ENCODE measurements around the gene SOX5. TPM values are rescaled to one million over a fixed set of nuclear protein-coding genes. Genes with fewer than 3 reads are reported as not detected.

Gene SOX5
- total RNA-seq, 1 experiment from 2014 or later, result 0.52 TPM

- TF ChIP-seq ZBTB33 (IDR thresholded peaks at IDR 0.05; ENCODE audit: extremely low read depth, insufficient replicate concordance, low read length) (no peak), MAX (IDR thresholded peaks at IDR 0.05) (no peak)
Measured at GRCh38 chr12:23576372-23576771, 373.1 kb downstream of the SOX5 start (continued).

GRCh38 chr12:23569356-23569755 lies 380.1 kb downstream of the SOX5 start:
- Histone ChIP-seq H3K4me1 (ENCODE audit: control insufficient read depth in 1 of 2, insufficient read depth in 2 of 2, low read length in 2 of 2) (no peaks in the 10 kb centered on the region), H3K9me2 (ENCODE audit: insufficient read depth) (no peaks in the 10 kb centered on the region), H3K27ac (ENCODE audit: low read depth, low read length) (no peak overlapping the region), H3K9me3 (ENCODE audit: control insufficient read depth in 1 of 2, insufficient read depth in 1 of 2, low read depth in 1 of 2, low read length in 2 of 2) (peaks cover 10 to 22% of the 10 kb centered on the region in 2 experiments; a peak in 2 of 4 replicates), H4K20me1 (ENCODE audit: insufficient read depth) (no peaks in the 10 kb centered on the region), H3K79me2 (ENCODE audit: insufficient read depth, low read length) (no peaks in the 10 kb centered on the region), H3K36me3 (ENCODE audit: control insufficient read depth in 1 of 2, insufficient read depth in 2 of 2, low read length in 2 of 2) (no peaks in the 10 kb centered on the region), H3K27me3 (ENCODE audit: insufficient read depth, low read length) (no peaks in the 10 kb centered on the region), H2AFZ (ENCODE audit: low read depth, low read length, poor library complexity, severe bottlenecking) (no peak overlapping the region), H3K4me3 (replicated peaks in 1 of 2; ENCODE audit: low read depth in 1 of 2, low read length in 2 of 2) (no peak overlapping the region), H3K9ac (ENCODE audit: low read length) (no peak overlapping the region), H3K4me2 (ENCODE audit: low read length) (no peak overlapping the region)
- no TSS peak for BruUV-seq (replicated peaks)
- TF ChIP-seq CTCF (IDR thresholded peaks at IDR 0.05 in 2 of 3, conservative IDR thresholded peaks at IDR 0.05 in 1 of 3; ENCODE audit: borderline replicate concordance in 1 of 3, insufficient read depth in 1 of 3, low read depth in 2 of 3, low read length in 2 of 3), result no peak
- TF ChIP-seq RAD21 (IDR thresholded peaks at IDR 0.05; ENCODE audit: low read depth), result no peak
- TF ChIP-seq ZBTB33 (IDR thresholded peaks at IDR 0.05; ENCODE audit: extremely low read depth, insufficient replicate concordance, low read length), result no peak
- TF ChIP-seq POLR2AphosphoS5 (IDR thresholded peaks at IDR 0.05; ENCODE audit: low read depth, low read length), result no peak
- no peak for TF ChIP-seq YY1 (IDR thresholded peaks at IDR 0.05; ENCODE audit: extremely low read depth, insufficient replicate concordance, low read depth, low read length)
- TF ChIP-seq EZH2 (IDR thresholded peaks at IDR 0.05), result no peak
- TF ChIP-seq EZH2phosphoT487 (IDR thresholded peaks at IDR 0.05; ENCODE audit: borderline replicate concordance), result no peak
- POLR2A ChIA-PET, result no interaction called here
- no peak for ATAC-seq
- RAD21 ChIA-PET (ENCODE audit: low non-redundant PET in 1 of 2, low total read pairs in 2 of 2, uncharacterized antibody in 2 of 2, unreplicated experiment in 2 of 2), result no interaction called here
- CTCF ChIA-PET, result no interaction called here
- no peak for DNase-seq (ENCODE audit: low read depth, low spot score)
- intact Hi-C loops (cut with micrococcal nuclease), result no loop called here
